Measurements from ENCODE around the gene TBC1D5. TPM values are rescaled to one million over a fixed set of nuclear protein-coding genes. Genes with fewer than 3 reads are reported as not detected.

Gene TBC1D5
- total and polyA plus RNA-seq, 2 donors (not counting 1 experiment from before 2014, with no cell fraction given): 22.6 to 111 TPM

- DNase-seq (no peak), ATAC-seq (ENCODE audit: low read depth) (no peak)
- Histone ChIP-seq H3K36me3 (replicated peaks in 1 of 2; ENCODE audit: control extremely low read depth in 1 of 2, control insufficient read depth in 1 of 2, extremely low read depth in 1 of 2, insufficient read depth in 2 of 2, low read length in 1 of 2) (peaks cover 0 to 62% of the 10 kb centered on the region in 2 experiments), H3K4me1 (ENCODE audit: control insufficient read depth in 2 of 2, insufficient read depth in 2 of 2, low read length in 2 of 2) (no peaks in the 10 kb centered on the region), H3K27me3 (replicated peaks in 1 of 4; ENCODE audit: control extremely low read depth in 1 of 4, control insufficient read depth in 3 of 4, insufficient read depth in 4 of 4, low read length in 3 of 4) (no peaks in the 10 kb centered on the region), H3K9me3 (ENCODE audit: control extremely low read depth in 1 of 3, control insufficient read depth in 2 of 3, insufficient read depth in 1 of 3, low read length in 2 of 3) (peaks cover 0 to 41% (median 6%) of the 10 kb centered on the region in 3 donors), H3K4me2 (replicated peaks; ENCODE audit: low read depth, low read length, poor library complexity, severe bottlenecking) (no peak overlapping the region), H3K79me2 (ENCODE audit: control insufficient read depth, insufficient read depth, low read length) (no peaks in the 10 kb centered on the region), H2AFZ (ENCODE audit: insufficient read depth, low read depth, low read length, poor library complexity, severe bottlenecking) (no peak overlapping the region), H4K20me1 (ENCODE audit: control insufficient read depth, insufficient read depth, low read length, poor library complexity, severe bottlenecking) (no peaks in the 10 kb centered on the region), H3K27ac (ENCODE audit: low read length in 2 of 2) (no peak overlapping the region), H3K9ac (ENCODE audit: low read length) (no peak overlapping the region), H3K4me3 (ENCODE audit: control extremely low read depth in 1 of 5, extremely low read depth in 1 of 5, insufficient read depth in 1 of 5, low read depth in 2 of 5, low read length in 4 of 5) (no peak overlapping the region)
- TF ChIP-seq EZH2 (IDR thresholded peaks at IDR 0.05; ENCODE audit: borderline replicate concordance, insufficient read depth, low read depth, low read length, poor library complexity, severe bottlenecking): no peak
- Mint-ChIP-seq H3K4me3 (no peak overlapping the region), H3K27ac (no peak overlapping the region), H3K4me1 (no peaks in the 10 kb centered on the region), H3K9me3 (ENCODE audit: insufficient read depth) (peaks cover 3% of the 10 kb centered on the region), H3K27me3 (no peaks in the 10 kb centered on the region)
- intact Hi-C loops (cut with micrococcal nuclease): no loop called here
- POLR2A ChIA-PET: no interaction called here
- CTCF ChIA-PET: no interaction called here
- WGBS (ENCODE audit: insufficient coverage): 94% methylated on average over 3 of the region's 10 CpGs
Measured at GRCh38 chr3:17154941-17155340, 587.5 kb downstream of the TBC1D5 start.

GRCh38 chr3:17154221-17154620 lies 588.2 kb downstream of the TBC1D5 start:
- intact Hi-C loops (cut with micrococcal nuclease): no loop called here
- Histone ChIP-seq H4K20me1 (ENCODE audit: control insufficient read depth, insufficient read depth, low read length, poor library complexity, severe bottlenecking) (no peaks in the 10 kb centered on the region), H2AFZ (ENCODE audit: insufficient read depth, low read depth, low read length, poor library complexity, severe bottlenecking) (no peak overlapping the region), H3K79me2 (ENCODE audit: control insufficient read depth, insufficient read depth, low read length) (no peaks in the 10 kb centered on the region), H3K36me3 (replicated peaks in 1 of 2; ENCODE audit: control extremely low read depth in 1 of 2, control insufficient read depth in 1 of 2, extremely low read depth in 1 of 2, insufficient read depth in 2 of 2, low read length in 1 of 2) (peaks cover 0 to 55% of the 10 kb centered on the region in 2 experiments), H3K9ac (ENCODE audit: low read length) (no peak overlapping the region), H3K4me2 (replicated peaks; ENCODE audit: low read depth, low read length, poor library complexity, severe bottlenecking) (no peak overlapping the region), H3K27ac (ENCODE audit: low read length in 2 of 2) (no peak overlapping the region), H3K4me3 (ENCODE audit: control extremely low read depth in 1 of 5, extremely low read depth in 1 of 5, insufficient read depth in 1 of 5, low read depth in 2 of 5, low read length in 4 of 5) (no peak overlapping the region), H3K4me1 (ENCODE audit: control insufficient read depth in 2 of 2, insufficient read depth in 2 of 2, low read length in 2 of 2) (no peaks in the 10 kb centered on the region), H3K27me3 (replicated peaks in 1 of 4; ENCODE audit: control extremely low read depth in 1 of 4, control insufficient read depth in 3 of 4, insufficient read depth in 4 of 4, low read length in 3 of 4) (no peaks in the 10 kb centered on the region), H3K9me3 (ENCODE audit: control extremely low read depth in 1 of 3, control insufficient read depth in 2 of 3, insufficient read depth in 1 of 3, low read length in 2 of 3) (peaks cover 0 to 41% (median 6%) of the 10 kb centered on the region in 3 donors)
- TF ChIP-seq CTCF (IDR thresholded peaks at IDR 0.05): no peak
- TF ChIP-seq EZH2 (IDR thresholded peaks at IDR 0.05; ENCODE audit: borderline replicate concordance, insufficient read depth, low read depth, low read length, poor library complexity, severe bottlenecking): no peak
- CTCF ChIA-PET: no interaction called here
- no peak overlapping the region for H3K4me3 Mint-ChIP-seq
- DNase-seq (no peak), ATAC-seq (ENCODE audit: low read depth) (no peak)
- no peaks in the 10 kb centered on the region for H3K27me3 Mint-ChIP-seq
- no peaks in the 10 kb centered on the region for H3K4me1 Mint-ChIP-seq
- 98% methylated on average over 5 of the region's 5 CpGs for WGBS (ENCODE audit: insufficient coverage)
- POLR2A ChIA-PET: no interaction called here
- H3K9me3 Mint-ChIP-seq (ENCODE audit: insufficient read depth): peaks cover 3% of the 10 kb centered on the region
- no peak overlapping the region for H3K27ac Mint-ChIP-seq

All from B cell (primary cell).